Measurements from ENCODE around the gene SGCA. TPM values are rescaled to one million over a fixed set of nuclear protein-coding genes. Genes with fewer than 3 reads are reported as not detected.

The SGCA gene
- total RNA-seq, 1 experiment from 2014 or later: not detected

DNA sequence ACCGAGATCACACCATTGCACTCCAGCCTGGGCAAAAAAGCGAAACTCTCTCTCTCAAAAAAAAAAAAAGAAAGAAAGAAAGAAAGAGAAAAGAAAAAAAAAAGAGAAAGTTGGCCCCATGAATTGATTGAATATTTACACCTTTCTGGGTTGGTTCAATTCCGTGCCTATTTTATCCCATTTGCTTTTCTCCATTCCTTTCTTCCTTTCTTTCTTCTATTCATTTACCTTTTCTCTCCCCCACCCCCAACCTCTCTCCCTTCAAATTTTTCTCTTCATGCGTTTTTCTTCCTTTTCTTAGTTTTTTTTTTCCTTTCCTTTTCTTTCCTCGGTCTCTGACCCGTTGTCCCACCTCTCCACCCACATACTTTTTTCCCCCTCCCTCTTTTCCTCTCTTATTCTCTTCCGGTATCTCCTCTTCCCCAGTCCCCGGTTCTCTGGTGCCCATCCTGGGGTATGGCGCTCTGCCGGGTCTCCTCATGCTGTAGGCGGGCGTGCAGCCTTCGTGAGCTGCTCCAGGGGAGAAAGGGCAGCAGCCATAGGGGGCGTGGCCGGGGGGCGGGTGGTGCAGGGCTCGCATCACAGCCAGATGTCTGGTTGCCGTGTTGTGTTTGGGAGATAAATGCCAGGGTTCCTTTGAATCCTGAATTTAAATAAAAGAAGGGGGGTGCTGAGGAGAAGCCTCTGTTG is 40.9 kb downstream of the SGCA start:
- 0 out of 2 replicates have a peak, but pooled peaks cover 1% of the 10 kb centered on the region for H3K27me3 ChIP-seq (ENCODE audit: low read length)
- DNase-seq: no peak
- peaks cover 16% of the 10 kb centered on the region for H3K4me1 ChIP-seq (ENCODE audit: insufficient read depth, low read length)
- H3K9me3 ChIP-seq (ENCODE audit: low read length): no peaks in the 10 kb centered on the region
- no peak overlapping the region for H3K9ac ChIP-seq (ENCODE audit: low read length)
- H3K4me2 ChIP-seq (ENCODE audit: low read length): no peak overlapping the region
- CTCF ChIA-PET: no interaction called here
- no peaks in the 10 kb centered on the region for H3K36me3 ChIP-seq (ENCODE audit: low read depth, low read length)
- intact Hi-C loops (cut with micrococcal nuclease): no loop called here
- no peak overlapping the region for H3K4me3 ChIP-seq (ENCODE audit: low read length)
- no peaks in the 10 kb centered on the region for H3F3A ChIP-seq (ENCODE audit: low read length, unreplicated experiment)
- POLR2A ChIA-PET (ENCODE audit: unreplicated experiment): no interaction called here
- no peak overlapping the region for H2AFZ ChIP-seq (ENCODE audit: low read length)
- no peak for TF ChIP-seq EZH2 (IDR thresholded peaks at IDR 0.05; ENCODE audit: low read length, unreplicated experiment)
- TF ChIP-seq, protein P1, sequence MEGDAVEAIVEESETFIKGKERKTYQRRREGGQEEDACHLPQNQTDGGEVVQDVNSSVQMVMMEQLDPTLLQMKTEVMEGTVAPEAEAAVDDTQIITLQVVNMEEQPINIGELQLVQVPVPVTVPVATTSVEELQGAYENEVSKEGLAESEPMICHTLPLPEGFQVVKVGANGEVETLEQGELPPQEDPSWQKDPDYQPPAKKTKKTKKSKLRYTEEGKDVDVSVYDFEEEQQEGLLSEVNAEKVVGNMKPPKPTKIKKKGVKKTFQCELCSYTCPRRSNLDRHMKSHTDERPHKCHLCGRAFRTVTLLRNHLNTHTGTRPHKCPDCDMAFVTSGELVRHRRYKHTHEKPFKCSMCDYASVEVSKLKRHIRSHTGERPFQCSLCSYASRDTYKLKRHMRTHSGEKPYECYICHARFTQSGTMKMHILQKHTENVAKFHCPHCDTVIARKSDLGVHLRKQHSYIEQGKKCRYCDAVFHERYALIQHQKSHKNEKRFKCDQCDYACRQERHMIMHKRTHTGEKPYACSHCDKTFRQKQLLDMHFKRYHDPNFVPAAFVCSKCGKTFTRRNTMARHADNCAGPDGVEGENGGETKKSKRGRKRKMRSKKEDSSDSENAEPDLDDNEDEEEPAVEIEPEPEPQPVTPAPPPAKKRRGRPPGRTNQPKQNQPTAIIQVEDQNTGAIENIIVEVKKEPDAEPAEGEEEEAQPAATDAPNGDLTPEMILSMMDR (conservative IDR thresholded peaks at IDR 0.05; ENCODE audit: low read depth, low read length): no peak
- BruUV-seq (replicated peaks): no TSS peak
- no peaks in the 10 kb centered on the region for H3K9me2 ChIP-seq (replicated peaks; ENCODE audit: low read length)
- H3K79me2 ChIP-seq (ENCODE audit: low read length): no peaks in the 10 kb centered on the region
- ATAC-seq: no peak
- H4K20me1 ChIP-seq (ENCODE audit: low read length): no peaks in the 10 kb centered on the region
- no peak overlapping the region for H3K27ac ChIP-seq (ENCODE audit: low read length)

GRCh38 chr17:50207315-50207714 is 41.5 kb downstream of the SGCA start:
- no peaks in the 10 kb centered on the region for H3F3A ChIP-seq (ENCODE audit: low read length, unreplicated experiment)
- no peak overlapping the region for H3K4me2 ChIP-seq (ENCODE audit: low read length)
- H3K79me2 ChIP-seq (ENCODE audit: low read length): no peaks in the 10 kb centered on the region
- TF ChIP-seq, protein P1 (conservative IDR thresholded peaks at IDR 0.05; ENCODE audit: low read depth, low read length): no peak
- no peak for TF ChIP-seq EZH2 (IDR thresholded peaks at IDR 0.05; ENCODE audit: low read length, unreplicated experiment)
- no peak for TF ChIP-seq EZH2phosphoT487 (IDR thresholded peaks at IDR 0.05; ENCODE audit: borderline replicate concordance, low read length)
- no peaks in the 10 kb centered on the region for H3K9me3 ChIP-seq (ENCODE audit: low read length)
- no peaks in the 10 kb centered on the region for H4K20me1 ChIP-seq (ENCODE audit: low read length)
- H3K4me3 ChIP-seq (ENCODE audit: low read length): no peak overlapping the region
- DNase-seq: no peak
- H3K27me3 ChIP-seq (ENCODE audit: low read length): no peaks in the 10 kb centered on the region
- BruUV-seq (replicated peaks): no TSS peak
- no peak overlapping the region for H2AFZ ChIP-seq (ENCODE audit: low read length)
- no peaks in the 10 kb centered on the region for H3K36me3 ChIP-seq (ENCODE audit: low read depth, low read length)
- H3K9me2 ChIP-seq (replicated peaks; ENCODE audit: low read length): no peaks in the 10 kb centered on the region
- intact Hi-C loops (cut with micrococcal nuclease): no loop called here
- no peak overlapping the region for H3K27ac ChIP-seq (ENCODE audit: low read length)
- H3K4me1 ChIP-seq (ENCODE audit: insufficient read depth, low read length): peaks cover 16% of the 10 kb centered on the region
- H3K9ac ChIP-seq (ENCODE audit: low read length): no peak overlapping the region
- POLR2A ChIA-PET (ENCODE audit: unreplicated experiment): interaction anchor here (0.6 kb wide), 1 partner anchor 327 kb away, joined by 4 read pairs; no protein-coding TSS in a partner anchor
- CTCF ChIA-PET: interaction anchor here (0.6 kb wide), 1 partner anchor 8 kb away, joined by 3 read pairs; no protein-coding TSS in a partner anchor
- ATAC-seq: no peak
